ENCODE data around the gene CHPF2. TPM values are rescaled to one million over a fixed set of nuclear protein-coding genes. Genes with fewer than 3 reads are reported as not detected.

Gene CHPF2
- total RNA-seq, 3 donors from 2014 or later = 38.3 to 52.2 (median 41.5) TPM

- Histone ChIP-seq H3K9me3 (no peaks in the 10 kb centered on the region), H3K36me3 (ENCODE audit: low read depth) (no peaks in the 10 kb centered on the region), H3K4me1 (ENCODE audit: low read depth) (peaks cover 28% of the 10 kb centered on the region), H3K4me3 (no peak overlapping the region)
- DNase-seq = no peak
- no peak for ATAC-seq
- intact Hi-C loops (cut with DNase I, micrococcal nuclease) = no loop called here
- TF ChIP-seq CTCF (IDR thresholded peaks at IDR 0.05) = no peak
Measured at GRCh38 chr7:151244841-151245346, 12.6 kb downstream of the CHPF2 start.

- intact Hi-C loops (cut with DNase I, micrococcal nuclease) = no loop called here
- DNase-seq = peak in 2 of 3 donors; percentile 60 to 63
- Histone ChIP-seq H3K4me1 (ENCODE audit: low read depth) (peaks cover 28% of the 10 kb centered on the region), H3K36me3 (ENCODE audit: low read depth) (no peaks in the 10 kb centered on the region), H3K4me3 (no peak overlapping the region), H3K9me3 (no peaks in the 10 kb centered on the region)
- peak; percentile 28 for TF ChIP-seq CTCF (IDR thresholded peaks at IDR 0.05)
- peak; percentile 46 for ATAC-seq
Measured at GRCh38 chr7:151245360-151246101, 13.2 kb downstream of the CHPF2 start.

- no peak for ATAC-seq
- intact Hi-C loops (cut with DNase I, micrococcal nuclease) = no loop called here
- Histone ChIP-seq H3K4me1 (ENCODE audit: low read depth) (peaks cover 30% of the 10 kb centered on the region), H3K9me3 (no peaks in the 10 kb centered on the region), H3K4me3 (no peak overlapping the region), H3K36me3 (ENCODE audit: low read depth) (no peaks in the 10 kb centered on the region)
- no peak for DNase-seq
- no peak for TF ChIP-seq CTCF (IDR thresholded peaks at IDR 0.05)
Measured at GRCh38 chr7:151246102-151246850, 14.0 kb downstream of the CHPF2 start.

GRCh38 chr7:151246851-151247580, 14.7 kb downstream of the CHPF2 start:
- ATAC-seq = no peak
- intact Hi-C loops (cut with DNase I, micrococcal nuclease) = no loop called here
- DNase-seq = no peak
- no peak overlapping the region for H3K4me3 ChIP-seq
- H3K36me3 ChIP-seq (ENCODE audit: low read depth) = no peaks in the 10 kb centered on the region
- H3K4me1 ChIP-seq (ENCODE audit: low read depth) = peaks cover 32% of the 10 kb centered on the region
- no peaks in the 10 kb centered on the region for H3K9me3 ChIP-seq
- no peak for TF ChIP-seq CTCF (IDR thresholded peaks at IDR 0.05)

- DNase-seq (no peak), ATAC-seq (no peak)
- intact Hi-C loops (cut with DNase I, micrococcal nuclease) = no loop called here
- H3K4me3 ChIP-seq = no peak overlapping the region
- H3K36me3 ChIP-seq (ENCODE audit: low read depth) = no peaks in the 10 kb centered on the region
- H3K4me1 ChIP-seq (ENCODE audit: low read depth) = peaks cover 32% of the 10 kb centered on the region
- no peaks in the 10 kb centered on the region for H3K9me3 ChIP-seq
- TF ChIP-seq CTCF (IDR thresholded peaks at IDR 0.05) = no peak
Measured at GRCh38 chr7:151247611-151248345, 15.5 kb downstream of the CHPF2 start.

Data from mucosa of descending colon (tissue), 3 donors.